Measurements from ENCODE around the gene APC2.
A peak's percentile ranks its signal among the peaks of the same experiment; 100 is the strongest.
"Not testable (repeated sequence)": the region's sequence is repeated elsewhere in the genome, so short reads cannot be mapped to it uniquely, and the experiment has no call there.

Gene APC2

GRCh38 chr19:1429750-1430149 lies 20.2 kb upstream of the APC2 start:
- DNase-seq, result no peak

GRCh38 chr19:1430246-1430645 lies 19.7 kb upstream of the APC2 start:
- DNase-seq, result no peak

- DNase-seq, result no peak
Measured at GRCh38 chr19:1431759-1432506, 18.0 kb upstream of the APC2 start.

GRCh38 chr19:1432507-1432887 lies 17.4 kb upstream of the APC2 start:
- no peak for DNase-seq

GRCh38 chr19:1433119-1434039 lies 16.5 kb upstream of the APC2 start:
- no peak for DNase-seq

- DNase-seq, result no peak
Measured at GRCh38 chr19:1434040-1434366, 15.9 kb upstream of the APC2 start.

GRCh38 chr19:1434577-1435060 lies 15.3 kb upstream of the APC2 start:
- DNase-seq, result no peak

GRCh38 chr19:1435378-1435989 lies 14.4 kb upstream of the APC2 start:
- DNase-seq, result no peak

GRCh38 chr19:1437609-1438008 lies 12.3 kb upstream of the APC2 start:
- no peak for DNase-seq

- peak; percentile 92 for DNase-seq
Measured at GRCh38 chr19:1438035-1438932, 11.6 kb upstream of the APC2 start, which contains the start of gene RPS15. TSS of gene RPS15 (plus strand) at chr19:1438396. CDS start at chr19:1438426, 30 bp downstream.

- no peak for DNase-seq
Measured at GRCh38 chr19:1438933-1439354, 11.0 kb upstream of the APC2 start.

GRCh38 chr19:1439525-1440417 lies 10.2 kb upstream of the APC2 start:
- not testable (repeated sequence) for DNase-seq

- DNase-seq, result no peak
Measured at GRCh38 chr19:1440418-1440801, 9.5 kb upstream of the APC2 start.

- DNase-seq, result no peak
Measured at GRCh38 chr19:1441022-1441426, 8.9 kb upstream of the APC2 start.

GRCh38 chr19:1441677-1442438 lies 8.1 kb upstream of the APC2 start:
- DNase-seq, result no peak

- DNase-seq, result peak; percentile 59
Measured at GRCh38 chr19:1445185-1445931, 4.6 kb upstream of the APC2 start.

GRCh38 chr19:1445932-1446712 lies 3.8 kb upstream of the APC2 start:
- peak; percentile 64 for DNase-seq

GRCh38 chr19:1446713-1447481 lies 3.0 kb upstream of the APC2 start:
- no peak for DNase-seq

Measured in NCI-H1105 (cell line).